ENCODE data around the gene NUDCD3. TPM values are rescaled to one million over a fixed set of nuclear protein-coding genes. Genes with fewer than 3 reads are reported as not detected.

Gene NUDCD3
- polyA plus RNA-seq, 1 experiment: 61.4 TPM

DNA sequence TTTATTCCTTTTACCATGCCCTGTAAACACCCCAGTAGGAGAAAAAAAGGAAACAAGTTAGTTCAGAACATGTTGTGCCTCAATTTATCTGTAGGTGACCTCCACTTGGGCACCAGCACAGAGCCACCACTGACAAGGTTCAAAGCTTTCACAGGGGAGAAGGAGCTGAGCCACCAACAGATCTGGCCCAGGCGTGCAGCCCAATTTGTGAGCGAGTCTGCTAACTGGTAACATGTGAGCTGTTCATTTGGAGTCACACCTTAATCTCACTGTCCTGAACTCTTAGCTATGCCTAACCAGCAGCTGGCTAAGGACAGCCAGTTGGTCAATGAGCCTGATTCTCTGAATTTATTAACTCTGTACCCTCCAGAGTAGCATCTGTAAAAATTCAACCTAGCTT, 86.7 kb downstream of the NUDCD3 start:
- Histone ChIP-seq H3K27ac (ENCODE audit: low read depth, low read length) (no peak overlapping the region), H3K9me3 (ENCODE audit: control insufficient read depth, insufficient read depth, low read length) (no peaks in the 10 kb centered on the region), H3K27me3 (ENCODE audit: control insufficient read depth, insufficient read depth, low read length) (no peaks in the 10 kb centered on the region), H3K4me3 (ENCODE audit: low read depth, low read length) (no peak overlapping the region)
- CTCF ChIA-PET: no interaction called here
- TF ChIP-seq, protein P1, sequence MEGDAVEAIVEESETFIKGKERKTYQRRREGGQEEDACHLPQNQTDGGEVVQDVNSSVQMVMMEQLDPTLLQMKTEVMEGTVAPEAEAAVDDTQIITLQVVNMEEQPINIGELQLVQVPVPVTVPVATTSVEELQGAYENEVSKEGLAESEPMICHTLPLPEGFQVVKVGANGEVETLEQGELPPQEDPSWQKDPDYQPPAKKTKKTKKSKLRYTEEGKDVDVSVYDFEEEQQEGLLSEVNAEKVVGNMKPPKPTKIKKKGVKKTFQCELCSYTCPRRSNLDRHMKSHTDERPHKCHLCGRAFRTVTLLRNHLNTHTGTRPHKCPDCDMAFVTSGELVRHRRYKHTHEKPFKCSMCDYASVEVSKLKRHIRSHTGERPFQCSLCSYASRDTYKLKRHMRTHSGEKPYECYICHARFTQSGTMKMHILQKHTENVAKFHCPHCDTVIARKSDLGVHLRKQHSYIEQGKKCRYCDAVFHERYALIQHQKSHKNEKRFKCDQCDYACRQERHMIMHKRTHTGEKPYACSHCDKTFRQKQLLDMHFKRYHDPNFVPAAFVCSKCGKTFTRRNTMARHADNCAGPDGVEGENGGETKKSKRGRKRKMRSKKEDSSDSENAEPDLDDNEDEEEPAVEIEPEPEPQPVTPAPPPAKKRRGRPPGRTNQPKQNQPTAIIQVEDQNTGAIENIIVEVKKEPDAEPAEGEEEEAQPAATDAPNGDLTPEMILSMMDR (IDR thresholded peaks at IDR 0.05; ENCODE audit: low read depth, low read length): no peak
- DNase-seq (ENCODE audit: low read depth, low spot score): no peak
- POLR2A ChIA-PET: no interaction called here

DNA sequence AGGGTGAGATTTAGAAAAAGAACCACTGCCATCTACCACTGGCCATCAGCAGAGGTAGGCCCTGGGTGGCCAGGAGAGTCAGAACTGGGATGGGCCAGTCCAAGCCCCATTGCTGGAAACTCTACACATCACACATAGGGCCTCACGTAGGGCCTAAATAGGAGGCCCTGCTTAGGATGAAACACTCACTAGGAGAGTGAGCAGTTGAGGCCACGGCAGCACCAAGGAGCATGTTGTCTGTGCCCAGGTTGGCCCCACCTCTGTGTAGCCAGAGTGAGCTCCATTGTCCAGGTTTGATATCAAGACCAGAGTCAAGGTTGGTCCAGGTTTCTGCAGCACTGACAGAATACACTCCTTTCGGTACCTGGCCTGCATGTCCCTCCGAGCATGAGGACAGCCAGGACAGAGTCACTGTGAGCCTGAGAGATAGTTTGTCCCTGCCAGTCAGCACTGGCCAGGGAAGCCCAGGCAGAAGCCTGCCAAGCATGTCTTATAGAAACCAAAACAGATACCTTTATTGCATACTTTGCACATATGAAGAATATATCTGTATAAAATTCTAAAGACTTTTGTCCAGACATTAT, 87.2 kb downstream of the NUDCD3 start:
- POLR2A ChIA-PET: no interaction called here
- H3K27me3 ChIP-seq (ENCODE audit: control insufficient read depth, insufficient read depth, low read length): no peaks in the 10 kb centered on the region
- no peaks in the 10 kb centered on the region for H3K9me3 ChIP-seq (ENCODE audit: control insufficient read depth, insufficient read depth, low read length)
- CTCF ChIA-PET: no interaction called here
- H3K27ac ChIP-seq (ENCODE audit: low read depth, low read length): no peak overlapping the region
- no peak for DNase-seq (ENCODE audit: low read depth, low spot score)
- TF ChIP-seq, protein P1 (IDR thresholded peaks at IDR 0.05; ENCODE audit: low read depth, low read length): no peak
- H3K4me3 ChIP-seq (ENCODE audit: low read depth, low read length): no peak overlapping the region

DNA sequence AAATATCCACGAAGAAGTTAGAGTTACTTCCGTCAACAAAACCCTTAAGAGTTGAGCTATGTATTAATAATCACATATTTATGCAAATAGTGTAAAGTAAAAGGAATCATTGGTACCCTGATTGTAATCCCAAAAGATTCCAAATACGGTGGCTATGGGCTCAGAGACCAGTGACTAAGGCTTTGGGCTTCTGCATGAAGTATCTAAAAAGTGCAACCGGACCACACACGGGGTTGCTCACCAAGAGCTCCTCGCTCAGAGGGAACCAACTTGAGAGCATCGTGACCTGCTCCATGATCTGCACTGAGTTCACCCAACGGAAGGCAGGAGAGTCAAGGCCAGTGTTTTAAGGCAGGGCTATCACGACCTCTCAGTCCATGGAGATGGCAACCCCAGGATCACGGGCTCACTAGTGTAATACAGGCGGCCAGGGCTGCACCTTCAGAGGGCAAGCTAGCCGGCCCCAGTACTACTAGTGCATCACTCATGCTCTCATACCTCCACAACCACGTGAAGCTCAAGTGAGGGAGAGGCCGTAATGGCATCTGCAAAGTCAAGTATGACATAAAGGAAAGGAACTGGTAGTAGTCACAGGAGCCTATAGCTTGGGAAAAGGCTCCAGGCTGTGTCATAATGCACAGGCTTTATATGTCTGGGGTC, 87.9 kb downstream of the NUDCD3 start:
- no peak for DNase-seq (ENCODE audit: low read depth, low spot score)
- Histone ChIP-seq H3K27me3 (ENCODE audit: control insufficient read depth, insufficient read depth, low read length) (no peaks in the 10 kb centered on the region), H3K27ac (ENCODE audit: low read depth, low read length) (no peak overlapping the region), H3K9me3 (ENCODE audit: control insufficient read depth, insufficient read depth, low read length) (no peaks in the 10 kb centered on the region), H3K4me3 (ENCODE audit: low read depth, low read length) (no peak overlapping the region)
- CTCF ChIA-PET: no interaction called here
- TF ChIP-seq, protein P1 (IDR thresholded peaks at IDR 0.05; ENCODE audit: low read depth, low read length): no peak
- POLR2A ChIA-PET: no interaction called here

DNA sequence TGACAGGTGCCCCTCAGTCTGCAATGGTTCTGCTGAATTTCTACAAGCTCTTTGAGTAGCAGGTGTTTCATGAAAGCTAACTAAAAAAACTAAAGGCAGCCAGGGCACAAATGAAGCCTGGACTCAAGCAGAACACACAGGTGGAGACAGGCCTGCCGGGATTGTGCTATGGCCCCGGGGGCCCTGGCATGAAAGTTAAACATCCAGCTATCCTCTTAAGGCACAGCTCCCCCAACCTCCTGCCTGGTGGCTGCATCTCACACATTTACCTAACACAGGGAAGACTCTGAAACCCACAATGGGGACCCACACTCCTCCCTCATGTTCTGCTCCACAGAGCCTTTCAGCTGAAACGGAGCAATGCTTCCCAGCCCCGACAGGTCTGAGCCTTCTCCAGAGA, 88.8 kb downstream of the NUDCD3 start:
- ChIA-PET POLR2A (no interaction called here), CTCF (no interaction called here)
- H3K4me3 ChIP-seq (ENCODE audit: low read depth, low read length): no peak overlapping the region
- no peaks in the 10 kb centered on the region for H3K27me3 ChIP-seq (ENCODE audit: control insufficient read depth, insufficient read depth, low read length)
- no peaks in the 10 kb centered on the region for H3K9me3 ChIP-seq (ENCODE audit: control insufficient read depth, insufficient read depth, low read length)
- TF ChIP-seq, protein P1 (IDR thresholded peaks at IDR 0.05; ENCODE audit: low read depth, low read length): no peak
- no peak for DNase-seq (ENCODE audit: low read depth, low spot score)
- H3K27ac ChIP-seq (ENCODE audit: low read depth, low read length): no peak overlapping the region

DNA sequence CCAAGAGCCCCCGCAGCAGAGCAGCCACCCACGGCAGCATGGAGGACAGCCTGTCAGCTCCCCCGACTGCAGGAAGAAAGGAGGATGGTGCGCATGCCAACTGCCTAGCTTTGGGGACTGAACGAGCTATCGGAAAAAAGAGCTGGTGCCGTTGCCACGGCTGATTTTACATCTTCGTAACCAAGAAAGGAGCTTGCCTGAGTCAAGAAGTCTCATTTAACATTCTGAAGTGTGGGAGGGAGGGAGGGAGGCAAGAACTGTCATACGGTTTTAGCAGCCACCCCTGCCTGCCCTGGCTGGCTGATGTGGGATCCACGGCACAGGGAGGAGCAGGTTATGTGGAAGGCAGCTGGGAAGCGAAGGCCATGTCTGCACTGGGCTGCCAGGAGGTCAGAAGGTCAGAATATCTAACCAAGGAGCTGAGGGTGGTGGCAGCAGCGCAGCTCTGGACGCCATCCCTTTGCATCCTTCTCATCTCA, 90.4 kb downstream of the NUDCD3 start:
- Histone ChIP-seq H3K9me3 (ENCODE audit: control insufficient read depth, insufficient read depth, low read length) (no peaks in the 10 kb centered on the region), H3K4me3 (ENCODE audit: low read depth, low read length) (no peak overlapping the region), H3K27ac (ENCODE audit: low read depth, low read length) (no peak overlapping the region), H3K27me3 (ENCODE audit: control insufficient read depth, insufficient read depth, low read length) (no peaks in the 10 kb centered on the region)
- POLR2A ChIA-PET: no interaction called here
- CTCF ChIA-PET: interaction anchor here (0.7 to 1.2 kb wide), 4 partner anchors 33 to 159 kb away, joined by 3 to 7 read pairs (median 3); no protein-coding TSS in a partner anchor
- no peak for DNase-seq (ENCODE audit: low read depth, low spot score)
- TF ChIP-seq, protein P1 (IDR thresholded peaks at IDR 0.05; ENCODE audit: low read depth, low read length): no peak

All from AG04450 (cell line).